Mucosa of stomach (tissue), 1 donor: ENCODE data around the gene GKN1.

Experiments
- H3K27me3 ChIP-seq: one replicate; pipeline ENCODE4 v1.7.0; 2013; ENCODE audit warnings: mild to moderate bottlenecking, low read length; ENCODE audit not compliant: control insufficient read depth, insufficient read depth
- H3K36me3 ChIP-seq: one replicate; pipeline ENCODE4 v1.7.0; 2013; ENCODE audit warnings: low read length; ENCODE audit not compliant: control insufficient read depth, insufficient read depth
- H3K4me1 ChIP-seq: one replicate; pipeline ENCODE4 v1.7.0; 2013; ENCODE audit warnings: mild to moderate bottlenecking, low read length; ENCODE audit not compliant: control insufficient read depth, insufficient read depth
- H3K4me3 ChIP-seq: one replicate; pipeline ENCODE4 v1.7.0; 2013; ENCODE audit warnings: low read length
- H3K9ac ChIP-seq: one replicate; pipeline ENCODE4 v1.7.0; 2013; ENCODE audit warnings: mild to moderate bottlenecking, low read length, moderate library complexity
- H3K9me3 ChIP-seq: one replicate; pipeline ENCODE4 v1.7.0; 2013; ENCODE audit warnings: mild to moderate bottlenecking, low read length, moderate library complexity; ENCODE audit not compliant: control insufficient read depth
- donor health status: Pancreatic carcinoma.

GKN1 gene

GRCh38 chr2:68974251-68974650, at the start of gene GKN1:
GKN1 (plus strand) TSS chr2:68974636; CDS start chr2:68974678, 42 bp downstream.
- no peaks in the 10 kb centered on the region for H3K36me3 ChIP-seq
- peak within 1 kb of the TSS; percentile 21 for H3K4me3 ChIP-seq
- H3K27me3 ChIP-seq = no peaks in the 10 kb centered on the region
- no peaks in the 10 kb centered on the region for H3K9me3 ChIP-seq
- peak within 1 kb of the TSS; percentile 58 for H3K9ac ChIP-seq
- H3K4me1 ChIP-seq = peaks cover 28% of the 10 kb centered on the region

GRCh38 chr2:68925295-68925896, 49.0 kb upstream of the GKN1 start:
- no peaks in the 10 kb centered on the region for H3K27me3 ChIP-seq
- no peak overlapping the region for H3K4me3 ChIP-seq
- peaks cover 7% of the 10 kb centered on the region for H3K4me1 ChIP-seq
- H3K9ac ChIP-seq = no peak overlapping the region
- no peaks in the 10 kb centered on the region for H3K36me3 ChIP-seq
- H3K9me3 ChIP-seq = no peaks in the 10 kb centered on the region

GRCh38 chr2:68926796-68927195, 47.6 kb upstream of the GKN1 start:
- H3K4me3 ChIP-seq = no peak overlapping the region
- H3K4me1 ChIP-seq = no peaks in the 10 kb centered on the region
- H3K9me3 ChIP-seq = no peaks in the 10 kb centered on the region
- H3K9ac ChIP-seq = no peak overlapping the region
- no peaks in the 10 kb centered on the region for H3K36me3 ChIP-seq
- no peaks in the 10 kb centered on the region for H3K27me3 ChIP-seq

- H3K27me3 ChIP-seq = no peaks in the 10 kb centered on the region
- no peaks in the 10 kb centered on the region for H3K4me1 ChIP-seq
- no peak overlapping the region for H3K4me3 ChIP-seq
- no peaks in the 10 kb centered on the region for H3K9me3 ChIP-seq
- no peak overlapping the region for H3K9ac ChIP-seq
- H3K36me3 ChIP-seq = no peaks in the 10 kb centered on the region
These were observed 43.2 kb upstream of the GKN1 start for GRCh38 chr2:68931149-68931711.

GRCh38 chr2:68931799-68932198, 42.6 kb upstream of the GKN1 start:
- Histone ChIP-seq H3K36me3 (no peaks in the 10 kb centered on the region), H3K4me1 (peaks cover 4% of the 10 kb centered on the region), H3K9ac (no peak overlapping the region), H3K27me3 (no peaks in the 10 kb centered on the region), H3K4me3 (no peak overlapping the region), H3K9me3 (no peaks in the 10 kb centered on the region)

GRCh38 chr2:68932402-68932801, 42.0 kb upstream of the GKN1 start:
- H3K9ac ChIP-seq = no peak overlapping the region
- H3K4me1 ChIP-seq = peaks cover 5% of the 10 kb centered on the region
- H3K4me3 ChIP-seq = no peak overlapping the region
- H3K36me3 ChIP-seq = no peaks in the 10 kb centered on the region
- no peaks in the 10 kb centered on the region for H3K27me3 ChIP-seq
- peaks cover 1% of the 10 kb centered on the region for H3K9me3 ChIP-seq

- H3K27me3 ChIP-seq = no peaks in the 10 kb centered on the region
- peaks cover 4% of the 10 kb centered on the region for H3K9me3 ChIP-seq
- H3K36me3 ChIP-seq = no peaks in the 10 kb centered on the region
- H3K9ac ChIP-seq = no peak overlapping the region
- peaks cover 5% of the 10 kb centered on the region for H3K4me1 ChIP-seq
- no peak overlapping the region for H3K4me3 ChIP-seq
These were observed 40.4 kb upstream of the GKN1 start for GRCh38 chr2:68934021-68934420.

GRCh38 chr2:68935471-68935870, 39.0 kb upstream of the GKN1 start:
- Histone ChIP-seq H3K9me3 (peaks cover 4% of the 10 kb centered on the region), H3K4me1 (peaks cover 5% of the 10 kb centered on the region), H3K27me3 (no peaks in the 10 kb centered on the region)

GRCh38 chr2:68936427-68936826, 38.0 kb upstream of the GKN1 start:
- Histone ChIP-seq H3K9ac (no peak overlapping the region), H3K4me3 (no peak overlapping the region), H3K4me1 (peaks cover 5% of the 10 kb centered on the region), H3K27me3 (no peaks in the 10 kb centered on the region), H3K36me3 (no peaks in the 10 kb centered on the region), H3K9me3 (peaks cover 4% of the 10 kb centered on the region)

More at GRCh38 chr2:68935471-68935870, 39.0 kb upstream of the GKN1 start:
- H3K9ac ChIP-seq = no peak overlapping the region
- H3K36me3 ChIP-seq = no peaks in the 10 kb centered on the region
- no peak overlapping the region for H3K4me3 ChIP-seq

- H3K27me3 ChIP-seq = no peaks in the 10 kb centered on the region
- H3K4me3 ChIP-seq = no peak overlapping the region
- H3K9me3 ChIP-seq = peaks cover 4% of the 10 kb centered on the region
- no peak overlapping the region for H3K9ac ChIP-seq
- H3K36me3 ChIP-seq = no peaks in the 10 kb centered on the region
- H3K4me1 ChIP-seq = peaks cover 5% of the 10 kb centered on the region
These were observed 37.5 kb upstream of the GKN1 start for GRCh38 chr2:68936889-68937288.

- Histone ChIP-seq H3K4me3 (no peak overlapping the region), H3K36me3 (no peaks in the 10 kb centered on the region), H3K9ac (no peak overlapping the region), H3K27me3 (no peaks in the 10 kb centered on the region), H3K4me1 (peaks cover 5% of the 10 kb centered on the region), H3K9me3 (peaks cover 4% of the 10 kb centered on the region)
These were observed 36.9 kb upstream of the GKN1 start for GRCh38 chr2:68937346-68938055.

GRCh38 chr2:68938938-68939337, 35.5 kb upstream of the GKN1 start:
- no peak overlapping the region for H3K4me3 ChIP-seq
- H3K9ac ChIP-seq = no peak overlapping the region
- peaks cover under 1% of the 10 kb centered on the region for H3K36me3 ChIP-seq
- peaks cover 5% of the 10 kb centered on the region for H3K4me1 ChIP-seq
- no peaks in the 10 kb centered on the region for H3K27me3 ChIP-seq
- H3K9me3 ChIP-seq = peaks cover 4% of the 10 kb centered on the region
